NAMALWA (cell line): Measurements from ENCODE around the gene TUT4.
"Not testable (repeated sequence)": the region's sequence is repeated elsewhere in the genome, so short reads cannot be mapped to it uniquely, and the experiment has no call there.

ENCODE experiments used
- DNase-seq: peaks from one replicate; pipeline ENCODE4 v3.0.0-alpha.2; 2015; ENCODE audit warnings: low spot score

TUT4 gene, protein sequence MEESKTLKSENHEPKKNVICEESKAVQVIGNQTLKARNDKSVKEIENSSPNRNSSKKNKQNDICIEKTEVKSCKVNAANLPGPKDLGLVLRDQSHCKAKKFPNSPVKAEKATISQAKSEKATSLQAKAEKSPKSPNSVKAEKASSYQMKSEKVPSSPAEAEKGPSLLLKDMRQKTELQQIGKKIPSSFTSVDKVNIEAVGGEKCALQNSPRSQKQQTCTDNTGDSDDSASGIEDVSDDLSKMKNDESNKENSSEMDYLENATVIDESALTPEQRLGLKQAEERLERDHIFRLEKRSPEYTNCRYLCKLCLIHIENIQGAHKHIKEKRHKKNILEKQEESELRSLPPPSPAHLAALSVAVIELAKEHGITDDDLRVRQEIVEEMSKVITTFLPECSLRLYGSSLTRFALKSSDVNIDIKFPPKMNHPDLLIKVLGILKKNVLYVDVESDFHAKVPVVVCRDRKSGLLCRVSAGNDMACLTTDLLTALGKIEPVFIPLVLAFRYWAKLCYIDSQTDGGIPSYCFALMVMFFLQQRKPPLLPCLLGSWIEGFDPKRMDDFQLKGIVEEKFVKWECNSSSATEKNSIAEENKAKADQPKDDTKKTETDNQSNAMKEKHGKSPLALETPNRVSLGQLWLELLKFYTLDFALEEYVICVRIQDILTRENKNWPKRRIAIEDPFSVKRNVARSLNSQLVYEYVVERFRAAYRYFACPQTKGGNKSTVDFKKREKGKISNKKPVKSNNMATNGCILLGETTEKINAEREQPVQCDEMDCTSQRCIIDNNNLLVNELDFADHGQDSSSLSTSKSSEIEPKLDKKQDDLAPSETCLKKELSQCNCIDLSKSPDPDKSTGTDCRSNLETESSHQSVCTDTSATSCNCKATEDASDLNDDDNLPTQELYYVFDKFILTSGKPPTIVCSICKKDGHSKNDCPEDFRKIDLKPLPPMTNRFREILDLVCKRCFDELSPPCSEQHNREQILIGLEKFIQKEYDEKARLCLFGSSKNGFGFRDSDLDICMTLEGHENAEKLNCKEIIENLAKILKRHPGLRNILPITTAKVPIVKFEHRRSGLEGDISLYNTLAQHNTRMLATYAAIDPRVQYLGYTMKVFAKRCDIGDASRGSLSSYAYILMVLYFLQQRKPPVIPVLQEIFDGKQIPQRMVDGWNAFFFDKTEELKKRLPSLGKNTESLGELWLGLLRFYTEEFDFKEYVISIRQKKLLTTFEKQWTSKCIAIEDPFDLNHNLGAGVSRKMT (N-terminal part only)

DNA sequence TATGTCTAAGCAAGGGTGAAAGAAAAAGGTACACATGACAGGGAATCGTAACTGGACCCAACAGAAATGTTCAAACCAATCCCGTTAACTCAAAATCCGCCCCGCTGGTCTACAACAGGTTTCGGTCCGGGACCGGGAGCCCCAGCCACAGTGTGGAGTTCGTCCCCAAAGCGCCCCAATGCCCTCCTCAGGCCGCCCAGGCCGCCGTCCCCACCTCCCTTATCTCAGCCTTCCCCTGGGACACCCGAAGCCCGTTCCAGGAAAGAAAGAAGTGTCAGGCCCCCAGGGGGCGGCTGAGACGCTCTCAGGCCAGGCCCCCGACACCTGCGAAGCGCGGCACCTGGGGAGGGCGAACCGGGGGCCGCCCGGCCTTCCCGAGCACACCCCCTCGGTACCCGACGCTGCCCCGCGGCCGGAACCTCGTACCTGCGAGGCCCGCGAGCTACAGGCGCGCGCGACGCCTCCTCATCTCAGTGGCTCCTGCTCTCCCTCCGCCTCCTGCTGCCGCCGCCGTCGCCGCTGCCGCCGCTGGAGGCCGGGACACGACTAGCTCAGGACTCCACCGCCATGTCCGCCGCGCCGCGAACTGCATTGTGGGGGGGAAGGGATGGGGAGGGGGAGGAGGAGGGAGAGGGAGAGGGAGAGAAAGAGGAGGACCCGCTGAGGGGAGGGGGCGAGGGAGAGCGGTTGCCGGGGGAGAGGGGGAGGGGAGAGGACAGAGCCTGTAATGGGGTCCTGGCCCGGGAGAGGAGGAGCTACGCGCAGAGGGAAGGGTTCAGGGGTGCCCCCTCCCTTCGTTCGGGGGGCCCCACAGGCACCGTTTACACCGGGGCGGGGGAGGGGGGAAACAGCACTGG, at the start of gene TUT4:
Gene TUT4 (minus strand): TSS at position 588 of the 857 bp plus-strand sequence. CDS start 26,812 bp downstream, outside the sequence.
- peak; percentile 87 for DNase-seq

DNA sequence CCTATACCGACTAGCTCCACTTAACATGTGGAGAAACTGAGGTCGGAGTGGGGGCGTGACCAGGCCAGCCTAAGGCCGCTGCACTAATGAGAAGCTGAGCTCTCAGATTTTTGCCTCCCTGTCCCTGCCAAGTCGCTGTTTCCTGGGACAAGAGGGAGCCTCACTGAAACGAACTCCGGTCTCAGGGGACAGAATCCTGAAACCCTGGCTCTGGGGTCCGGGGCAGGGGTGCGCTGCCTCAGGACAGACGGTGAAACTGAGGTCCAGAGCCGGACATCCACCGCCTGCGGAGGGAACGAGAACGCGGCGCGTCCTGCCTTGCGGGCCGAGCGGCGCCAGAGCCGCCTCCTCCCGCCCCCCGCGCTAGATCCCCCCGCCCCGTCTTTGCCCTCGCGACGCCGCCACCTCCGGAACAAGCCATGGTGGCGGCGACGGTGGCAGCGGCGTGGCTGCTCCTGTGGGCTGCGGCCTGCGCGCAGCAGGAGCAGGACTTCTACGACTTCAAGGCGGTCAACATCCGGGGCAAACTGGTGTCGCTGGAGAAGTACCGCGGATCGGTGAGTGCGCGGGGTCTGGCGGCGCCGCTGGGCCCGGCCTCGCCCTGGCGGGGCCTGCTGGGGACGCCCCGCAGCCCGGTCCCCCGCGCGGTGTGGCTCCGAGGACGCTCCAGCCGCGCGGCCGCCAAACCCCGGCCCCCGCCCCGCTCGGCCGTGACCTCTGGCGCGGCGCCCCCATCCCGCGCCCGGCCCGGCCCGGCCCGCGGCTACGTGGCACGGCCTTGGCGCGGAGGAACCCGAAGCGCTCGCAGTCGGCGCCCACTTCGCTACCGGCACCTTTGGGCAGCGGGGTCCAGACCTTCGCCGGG, 49.3 kb upstream of the TUT4 start, which contains the start of gene GPX7:
Gene GPX7 (plus strand): TSS at position 381 of the 865 bp plus-strand sequence. CDS start 39 bp downstream, at position 420.
- no peak for DNase-seq

DNA sequence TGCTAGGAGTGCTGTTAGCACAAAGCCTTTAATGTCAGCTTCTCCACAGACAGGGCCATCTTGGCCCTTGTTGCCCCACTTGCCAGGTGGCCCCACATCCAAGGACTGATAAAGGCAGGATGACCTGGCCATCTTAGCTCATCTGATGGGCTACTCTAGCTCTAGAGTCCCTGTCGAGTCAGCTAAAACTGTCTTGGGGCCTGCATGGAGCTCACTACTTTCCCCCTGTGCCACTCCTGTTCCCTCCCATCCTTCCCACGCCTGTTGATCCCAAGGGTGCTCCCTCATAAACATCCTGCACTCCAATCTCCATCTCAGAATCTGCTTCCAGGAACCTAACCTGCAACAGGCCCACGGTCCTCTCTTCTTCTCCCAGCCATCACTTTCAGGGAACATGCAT, 48.6 kb upstream of the TUT4 start:
- DNase-seq, result no peak

DNA sequence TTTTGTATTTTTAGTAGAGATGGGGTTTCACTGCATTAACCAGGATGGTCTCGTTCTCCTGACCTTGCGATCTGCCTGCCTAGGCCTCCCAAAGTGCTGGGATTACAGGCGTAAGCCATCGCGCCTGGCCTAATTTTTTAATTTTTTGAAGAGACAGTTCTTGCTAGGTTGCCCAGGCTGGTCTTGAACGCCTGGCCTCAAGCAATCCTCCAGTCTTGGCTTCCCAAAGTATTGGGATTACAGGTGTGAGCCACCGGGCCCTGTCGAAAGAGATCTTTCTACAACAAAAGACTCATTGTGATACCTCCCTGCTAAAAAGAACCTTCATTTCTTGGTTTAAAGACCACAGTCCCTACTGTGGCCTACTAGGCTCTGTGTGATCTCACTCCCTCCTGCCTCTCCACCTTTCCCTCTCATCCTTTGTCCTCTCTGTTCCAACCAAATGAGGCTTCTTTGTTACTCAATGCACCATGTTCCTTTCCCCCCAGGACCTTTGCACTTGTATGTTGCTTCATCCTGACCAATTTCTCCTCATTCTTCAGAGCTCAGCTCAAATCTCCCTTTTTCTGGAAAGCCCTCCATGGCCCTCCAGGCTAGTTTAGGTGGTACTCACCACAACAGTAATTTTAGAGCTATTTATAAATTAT, 47.8 kb upstream of the TUT4 start:
- no peak for DNase-seq

DNA sequence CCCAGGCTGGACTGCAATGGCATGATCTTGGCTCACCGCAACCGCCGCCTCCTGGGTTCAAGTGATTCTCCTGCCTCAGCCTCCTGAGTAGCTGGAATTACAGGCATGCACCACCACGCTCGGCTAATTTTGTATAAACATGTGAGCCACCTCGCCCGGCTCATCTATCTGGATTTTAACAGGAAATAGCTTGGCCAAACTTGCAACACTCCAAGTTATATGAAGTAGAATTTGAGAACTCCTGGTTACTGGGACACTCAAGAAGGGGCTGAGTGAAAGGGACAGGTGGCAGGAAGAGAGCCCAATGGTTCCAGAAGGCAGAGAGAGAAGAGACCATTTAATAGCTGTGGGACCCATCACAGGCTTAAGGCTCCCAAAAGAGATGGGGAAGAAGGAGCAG, 46.3 kb upstream of the TUT4 start:
- no peak for DNase-seq

DNA sequence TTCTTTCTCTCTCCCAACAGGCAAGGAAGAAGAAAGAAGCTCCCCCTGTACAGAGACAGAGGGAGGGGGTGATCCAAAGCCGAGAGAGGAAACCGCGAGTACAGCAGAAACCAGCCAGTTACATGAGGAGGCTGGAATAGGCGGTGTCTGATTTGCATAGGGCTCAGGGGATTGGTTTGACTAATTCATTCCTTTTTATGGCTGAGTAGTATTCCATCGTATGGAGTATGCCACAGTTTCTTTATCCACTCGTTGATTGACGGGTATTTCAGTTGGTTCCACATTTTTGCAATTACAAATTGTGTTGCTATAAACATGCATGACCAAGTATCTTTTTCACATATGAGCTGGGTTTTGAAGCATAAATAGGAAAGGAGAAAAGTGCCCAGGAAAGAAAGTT, 45.8 kb upstream of the TUT4 start:
- DNase-seq, result no peak

DNA sequence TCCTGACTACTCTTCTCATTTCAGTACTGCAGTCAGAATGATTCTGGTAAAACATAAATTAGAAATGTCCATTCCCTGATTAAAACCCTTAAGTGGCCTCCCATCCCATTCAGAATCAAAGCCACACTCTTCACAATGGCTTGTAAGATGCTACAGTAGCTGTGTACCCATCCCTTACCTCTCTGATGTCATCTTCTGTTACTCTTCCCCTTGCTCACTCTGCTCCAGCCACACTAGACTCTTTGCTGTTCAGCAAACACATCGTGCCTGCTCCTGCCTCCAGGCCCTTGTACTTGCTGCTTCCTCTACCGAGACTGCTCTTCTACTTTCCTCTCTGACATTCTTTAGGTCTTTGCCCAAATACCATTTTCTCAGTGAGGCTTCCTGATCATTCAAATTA, 45.0 kb upstream of the TUT4 start:
- no peak for DNase-seq

DNA sequence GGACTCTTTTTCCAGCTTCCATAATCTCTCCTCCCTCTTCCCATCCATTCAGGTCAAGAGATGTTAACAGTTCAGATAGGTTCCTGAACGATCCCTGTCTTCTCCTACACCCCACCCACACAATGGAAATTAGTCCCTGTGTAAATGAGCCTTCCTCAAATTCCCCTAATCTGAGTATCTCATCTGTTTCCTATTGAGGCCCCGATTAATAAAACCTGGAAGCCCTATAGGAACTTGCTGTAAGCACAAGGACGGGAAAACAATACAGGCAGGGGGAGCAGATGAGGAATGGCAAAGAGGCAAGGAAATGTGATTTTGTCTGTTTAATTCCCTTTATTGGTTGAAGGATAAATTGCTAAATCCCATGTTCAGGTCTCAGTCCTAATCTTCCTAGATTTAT, 42.2 kb upstream of the TUT4 start:
- DNase-seq, result no peak

DNA sequence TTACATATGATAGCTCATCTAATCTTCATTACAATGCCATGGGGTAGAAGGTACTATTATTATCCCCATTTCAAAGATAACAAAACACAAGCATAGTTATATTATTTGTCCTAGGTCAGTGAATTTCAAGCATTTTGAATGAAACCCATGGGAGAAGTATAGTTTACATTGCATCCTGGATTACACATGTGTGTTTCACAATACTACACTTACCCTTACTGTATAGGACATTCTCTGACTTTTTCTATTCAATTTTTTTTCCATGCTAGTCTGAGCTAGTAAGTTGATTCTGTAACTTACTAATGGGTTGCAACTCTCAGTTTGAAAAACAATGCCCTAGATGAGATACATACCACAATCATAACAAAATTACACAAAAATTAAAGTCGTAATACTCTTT, 40.6 kb upstream of the TUT4 start:
- DNase-seq, result no peak

DNA sequence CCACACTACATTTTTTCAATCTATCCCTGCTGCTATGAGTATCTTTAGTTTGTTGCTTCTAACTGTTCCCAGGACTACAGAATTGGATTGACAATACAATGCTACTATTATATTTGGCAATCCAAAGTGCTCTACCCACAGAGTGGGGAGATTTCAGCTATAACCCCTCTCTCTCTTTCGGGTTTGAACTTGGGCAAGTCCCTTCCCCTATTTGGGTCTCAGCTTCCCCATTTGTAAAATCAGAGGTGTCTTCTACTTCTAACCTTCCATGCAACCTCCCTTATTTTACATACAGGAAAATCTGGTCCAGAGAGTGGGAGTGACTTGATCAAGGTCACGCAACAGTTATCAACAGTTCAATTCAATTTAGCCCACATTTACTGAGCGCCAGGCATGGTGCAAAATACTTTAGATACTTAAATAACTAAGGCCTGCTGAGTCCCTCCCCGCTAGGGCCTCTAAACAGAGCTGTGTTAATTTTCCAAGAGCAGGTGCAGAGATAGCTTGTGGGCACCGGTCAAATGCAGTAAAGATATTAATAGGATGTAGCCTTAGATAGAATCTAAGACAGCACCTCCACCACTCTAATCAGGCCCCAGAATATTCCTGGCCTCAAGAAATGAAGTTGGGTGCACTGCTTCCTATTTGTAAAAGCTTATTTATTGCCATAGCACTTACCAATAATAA, 39.9 kb upstream of the TUT4 start:
- peak; percentile 44 for DNase-seq

DNA sequence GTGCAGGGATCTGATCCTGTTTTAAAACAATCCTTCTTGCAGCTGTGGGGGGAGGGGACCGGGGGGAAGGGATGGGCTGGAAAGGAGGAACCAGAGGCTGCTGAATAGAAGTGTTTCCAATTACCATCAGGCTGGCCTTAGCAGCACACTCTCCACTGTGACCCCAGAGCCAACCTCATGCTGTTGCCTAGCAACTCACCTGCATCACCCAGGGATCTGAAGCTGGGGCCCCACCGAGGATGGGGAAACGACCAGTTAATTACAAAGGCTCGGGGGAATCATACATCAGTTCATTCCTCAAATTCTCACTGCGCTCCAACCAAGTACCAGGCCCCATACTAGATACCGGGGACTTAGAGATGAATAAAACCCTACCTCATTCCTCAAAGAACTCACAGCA, 37.4 kb upstream of the TUT4 start:
- DNase-seq, result no peak

DNA sequence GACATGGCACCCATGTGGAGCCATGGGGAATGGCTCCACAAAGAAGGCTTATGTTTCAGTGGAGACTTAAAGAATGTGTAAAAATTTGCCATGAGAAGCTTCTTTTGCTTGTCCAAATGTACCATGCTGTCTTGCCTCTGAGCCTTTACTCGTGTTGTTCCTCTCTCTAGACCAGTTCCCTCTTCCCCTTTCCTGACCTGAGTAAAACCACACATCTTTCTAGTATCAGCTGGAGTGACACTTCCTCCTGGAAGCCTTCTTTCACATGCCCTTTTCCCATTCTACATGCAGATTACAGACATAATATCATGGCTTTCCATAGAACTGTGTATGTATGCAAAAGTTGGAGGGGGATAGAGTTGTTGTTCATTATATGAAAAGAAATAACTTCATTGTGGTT, 35.6 kb upstream of the TUT4 start:
- DNase-seq, result no peak

DNA sequence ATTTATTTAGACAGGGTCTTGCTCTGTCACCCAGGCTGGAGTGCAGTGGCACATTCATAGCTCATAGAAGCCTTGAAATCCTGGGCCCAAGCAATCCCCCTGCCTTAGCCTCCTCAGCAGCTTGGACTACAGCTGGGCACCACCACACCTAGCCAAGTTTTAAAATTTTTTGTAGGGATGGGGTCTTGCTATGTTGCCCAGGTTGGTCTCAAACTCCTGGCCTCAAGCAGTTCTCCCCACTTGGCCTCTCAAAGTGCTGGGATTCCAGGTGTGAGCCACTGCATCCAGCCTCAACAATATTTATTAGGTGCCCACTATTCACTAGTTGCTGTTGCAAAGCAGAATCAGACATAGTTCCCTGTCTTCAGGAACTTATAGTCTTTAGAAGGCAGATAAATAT, 35.1 kb upstream of the TUT4 start:
- no peak for DNase-seq

DNA sequence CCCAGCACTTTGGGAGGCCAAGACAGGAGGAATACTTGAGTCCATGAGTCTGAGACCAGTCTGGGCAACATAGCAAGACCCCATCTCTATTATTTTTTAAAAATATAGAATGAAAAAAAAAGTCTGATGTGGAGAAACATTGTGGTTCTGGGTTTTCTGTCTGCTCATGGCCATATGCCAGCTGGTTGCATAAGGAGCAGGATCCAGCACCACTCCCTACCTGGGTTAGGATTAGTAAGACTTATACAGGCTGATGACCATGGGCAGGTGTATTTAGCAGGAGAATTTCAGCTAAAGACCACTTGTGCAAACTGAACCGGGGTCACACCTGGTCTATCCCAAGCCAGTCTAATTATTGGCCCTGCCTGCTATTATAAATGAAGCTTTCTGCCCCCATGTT, 32.6 kb upstream of the TUT4 start:
- no peak for DNase-seq

DNA sequence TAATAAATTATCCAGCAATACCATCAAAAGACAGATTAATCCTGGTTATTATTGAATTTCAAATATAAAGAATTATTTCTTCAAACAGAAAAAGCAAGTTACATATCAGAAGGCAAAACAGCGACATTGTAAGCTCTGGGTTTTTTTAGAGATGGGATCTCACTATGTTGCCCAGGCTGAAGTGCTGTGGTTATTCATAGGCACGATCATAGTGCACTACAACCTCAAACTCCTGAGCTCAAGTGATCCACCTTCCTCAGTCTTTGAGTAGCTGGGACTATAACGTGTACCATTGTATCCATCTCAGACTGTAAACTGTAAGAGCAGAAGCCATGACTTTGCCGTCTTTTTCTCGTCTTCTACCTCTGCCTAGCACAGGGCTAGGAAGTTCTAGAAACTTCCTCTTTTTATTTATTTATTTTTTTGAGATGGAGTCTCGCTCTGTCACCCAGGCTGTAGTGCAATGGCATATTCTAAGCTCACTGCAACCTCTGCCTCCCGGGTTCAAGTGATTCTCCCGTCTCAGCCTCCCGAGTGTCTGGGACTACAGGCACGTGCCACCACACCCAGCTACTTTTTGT, 29.3 kb upstream of the TUT4 start:
- DNase-seq, result no peak

DNA sequence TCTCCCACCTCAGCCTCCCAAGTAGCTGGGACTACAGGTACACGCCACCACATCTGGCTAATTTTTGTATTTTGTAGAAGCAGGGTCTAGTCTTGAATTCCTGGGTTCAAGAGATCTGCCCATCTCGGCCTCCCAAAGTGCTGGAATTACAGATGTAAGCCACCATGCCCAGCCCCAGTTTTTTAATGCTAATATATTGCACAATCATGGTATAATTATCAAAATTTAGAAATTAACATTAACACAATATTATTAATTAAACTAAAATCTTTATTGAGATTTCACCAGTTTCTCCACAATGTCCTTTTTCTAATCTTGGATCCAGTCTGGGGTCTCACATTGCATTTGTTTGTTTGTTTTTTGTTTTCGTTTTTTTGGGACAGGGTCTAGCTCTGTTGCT, 27.4 kb upstream of the TUT4 start:
- no peak for DNase-seq

DNA sequence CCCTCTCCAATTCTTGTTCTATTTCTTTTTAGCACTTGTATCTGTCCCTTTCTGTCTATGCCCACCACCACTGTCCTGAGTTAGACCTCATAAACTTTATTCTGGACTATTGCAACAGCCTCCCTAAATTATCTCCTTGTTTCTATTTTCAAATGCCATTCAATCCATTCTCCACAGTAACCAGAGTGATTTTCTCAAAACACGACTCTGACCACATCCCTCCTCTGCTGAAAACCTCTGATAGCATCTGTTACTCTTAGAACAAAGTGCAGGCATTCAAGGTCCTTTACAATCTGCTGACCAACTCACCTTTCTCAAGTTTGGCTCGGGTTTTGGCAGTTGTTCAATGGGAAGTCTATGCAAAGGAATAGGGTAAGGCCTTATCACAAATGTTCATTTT, 26.5 kb upstream of the TUT4 start:
- DNase-seq, result no peak

DNA sequence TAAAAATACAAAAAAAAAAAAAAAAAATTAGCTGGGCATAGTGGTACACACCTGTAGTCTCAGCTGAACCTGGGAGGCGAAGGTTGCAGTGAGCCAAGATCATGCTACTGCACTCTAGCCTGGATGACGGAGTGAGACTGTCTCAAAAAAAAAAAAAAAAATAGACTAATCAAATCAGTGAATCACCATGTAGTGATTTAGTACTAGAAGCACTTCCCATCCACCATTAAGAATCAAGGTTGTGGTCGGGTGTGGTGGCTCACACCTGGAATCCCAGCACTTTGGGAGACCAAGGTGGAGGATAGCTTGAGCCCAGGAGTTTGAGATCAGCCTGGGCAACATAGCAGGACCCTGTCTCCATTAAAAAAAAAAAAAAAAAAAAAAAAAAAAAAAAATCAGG, 25.2 kb upstream of the TUT4 start:
- not testable (repeated sequence) for DNase-seq

DNA sequence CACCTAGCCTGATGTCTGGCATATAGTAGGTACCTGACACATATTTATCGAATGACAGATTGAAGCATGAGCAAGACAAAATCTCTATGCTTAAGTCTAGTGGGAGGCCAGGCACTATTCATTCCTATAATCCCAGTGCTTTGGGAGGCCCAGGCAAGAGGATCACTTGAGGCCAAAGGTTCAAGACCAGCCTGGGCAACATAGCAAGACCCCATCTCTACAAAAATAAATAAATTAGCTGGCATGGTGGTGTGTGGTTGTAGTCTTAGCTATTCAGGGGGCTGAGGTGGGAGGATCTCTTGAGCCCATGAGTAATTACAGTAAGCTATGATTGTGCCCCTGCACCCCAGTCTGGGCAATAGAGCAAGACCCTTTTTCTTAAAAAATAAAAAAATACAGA, 23.2 kb upstream of the TUT4 start:
- DNase-seq, result no peak
